HG03432 (cell line): Measurements from ENCODE around the gene MMAB.

Source experiments
- ATAC-seq: cut with Tn5 transposase; IDR thresholded peaks from one replicate; pipeline ENCODE4 v1.9.1; 2021; ENCODE audit warnings: mild to moderate bottlenecking, moderate library complexity; ENCODE audit not compliant: unreplicated experiment

MMAB gene

DNA sequence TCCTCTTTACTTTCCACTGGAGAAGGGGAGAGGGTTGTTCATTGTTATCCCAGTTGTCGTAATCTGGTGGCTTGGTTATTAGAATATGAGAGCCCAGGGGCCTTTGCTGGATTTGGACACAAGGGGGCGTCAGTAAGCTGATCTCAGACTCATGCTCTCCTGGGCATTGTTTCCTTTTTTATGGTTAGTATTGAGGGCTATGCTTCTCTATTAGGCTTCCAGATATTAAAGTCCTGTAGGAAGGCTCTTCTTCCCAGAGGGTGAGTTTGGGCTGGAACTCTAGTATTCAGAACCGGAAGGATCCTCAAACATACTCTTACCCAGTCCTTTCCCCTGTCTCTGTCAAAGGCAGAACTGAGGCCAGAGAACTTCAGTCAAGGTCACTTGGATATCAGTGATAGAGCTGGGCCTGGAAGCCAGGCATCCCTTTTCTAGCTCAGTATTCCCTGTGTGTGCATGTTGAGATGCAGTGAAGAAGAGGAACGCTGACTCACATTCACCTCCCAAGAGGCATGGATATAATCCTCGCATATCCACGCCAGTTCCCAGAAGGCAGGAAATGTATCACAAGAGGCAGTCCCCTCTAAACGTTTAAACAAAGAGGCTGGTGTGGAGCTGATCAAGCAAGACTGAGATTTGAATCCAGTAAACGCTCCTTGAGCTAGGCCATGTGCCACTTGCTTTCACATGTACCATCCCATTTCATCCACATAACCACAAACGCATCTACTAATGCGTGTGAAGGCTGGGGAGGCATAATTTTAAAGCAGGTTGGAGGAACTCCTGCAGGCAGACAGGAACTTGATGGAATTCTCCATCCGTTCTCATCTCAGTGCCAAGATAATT is 54.3 kb downstream of the MMAB start:
- no peak for ATAC-seq

DNA sequence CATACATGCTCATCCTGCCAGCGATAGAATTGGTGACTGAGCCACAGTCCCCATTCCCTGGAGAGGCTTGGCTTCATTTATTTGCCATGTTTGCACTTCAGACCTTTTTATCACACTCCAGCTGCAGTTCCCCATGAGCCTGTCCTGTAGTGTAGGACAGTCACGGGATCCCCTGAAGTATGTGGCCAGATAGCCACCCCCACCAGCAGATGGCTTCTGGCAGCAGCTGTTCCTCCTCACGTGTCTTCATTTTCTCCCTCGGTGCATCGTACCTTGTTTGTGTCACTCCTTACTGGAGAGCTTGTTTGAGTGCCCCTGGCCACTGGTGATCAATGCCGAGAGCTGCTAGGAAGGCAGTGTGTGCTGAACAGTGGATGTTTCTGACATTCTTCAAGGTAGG is 55.7 kb downstream of the MMAB start:
- ATAC-seq = no peak

DNA sequence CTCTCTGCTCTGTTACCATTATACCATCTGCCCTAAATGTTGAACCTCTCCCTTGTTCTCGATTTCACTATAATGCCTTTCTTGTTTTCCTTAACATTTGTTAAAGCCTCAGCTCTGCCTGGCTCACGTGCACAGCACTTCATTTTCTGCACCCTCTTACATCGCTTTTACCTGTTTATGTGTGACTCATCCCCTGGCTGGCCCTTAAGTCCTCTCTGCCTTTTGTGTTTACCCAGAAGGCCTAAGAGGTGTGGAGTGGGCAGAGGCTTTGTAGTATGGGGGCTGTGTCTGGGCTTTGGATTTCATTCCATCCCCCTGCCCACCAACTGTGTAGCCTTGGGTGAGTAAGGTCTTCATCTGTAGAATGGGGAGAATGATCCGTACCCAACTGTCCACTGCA is 59.3 kb downstream of the MMAB start:
- ATAC-seq = no peak

DNA sequence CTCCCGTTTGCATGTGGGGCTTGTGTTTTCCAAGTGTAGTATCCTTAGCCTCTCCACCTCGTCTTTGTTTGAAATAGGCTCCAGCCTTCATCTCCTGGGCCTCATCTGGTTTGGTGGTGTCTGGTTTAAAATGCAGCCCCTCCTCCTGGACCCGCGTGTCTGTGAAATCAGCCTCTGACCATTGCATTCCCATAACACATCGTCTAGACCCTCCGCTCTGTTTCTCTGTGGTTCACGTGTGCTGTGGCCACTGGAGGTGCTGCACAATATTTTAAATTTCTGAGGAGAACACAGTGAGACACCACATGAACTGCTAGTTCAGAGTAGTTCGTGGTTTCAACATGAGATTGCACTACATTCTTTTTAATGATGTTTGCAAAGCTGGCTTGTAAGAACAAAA is 60.3 kb downstream of the MMAB start:
- no peak for ATAC-seq

DNA sequence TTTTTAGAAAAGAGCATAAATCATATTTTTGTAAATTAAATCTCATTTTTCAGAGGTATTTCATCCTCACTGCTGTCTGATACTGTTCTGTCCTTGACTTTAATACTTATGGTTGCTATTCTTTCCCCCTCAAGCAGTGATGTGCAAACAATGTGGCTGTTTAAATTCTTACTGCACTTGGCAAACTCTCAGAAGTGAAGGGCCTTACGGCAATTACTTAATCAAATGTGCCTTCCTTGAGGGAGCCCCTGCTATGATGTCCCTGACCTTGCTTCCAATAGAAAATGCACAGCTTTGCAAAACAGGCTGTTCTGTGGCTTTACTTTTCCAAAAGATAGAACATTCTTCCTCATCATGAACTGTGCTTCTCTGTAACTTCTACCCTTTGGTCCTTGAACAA is 60.7 kb downstream of the MMAB start:
- ATAC-seq = no peak

DNA sequence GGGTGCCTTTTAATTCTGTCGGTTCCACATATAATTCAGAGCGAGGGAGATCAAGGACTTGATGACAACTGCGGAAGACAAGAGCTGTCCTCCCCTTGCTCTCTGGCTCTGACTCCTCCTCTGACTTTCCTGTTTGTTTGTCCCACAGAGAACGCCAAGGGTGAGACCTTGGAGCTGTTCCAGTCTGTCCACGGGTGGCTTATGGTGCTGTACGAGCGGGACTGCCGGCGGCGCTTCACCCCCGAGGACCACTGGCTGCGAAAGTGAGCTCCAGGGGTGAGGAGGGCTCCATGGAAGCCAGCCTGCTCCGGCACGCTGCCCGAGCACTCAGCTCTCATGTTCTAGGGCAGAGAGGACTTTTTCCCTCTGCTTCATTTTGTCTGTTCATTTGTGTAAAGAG is 63.1 kb downstream of the MMAB start:
- ATAC-seq = no peak

DNA sequence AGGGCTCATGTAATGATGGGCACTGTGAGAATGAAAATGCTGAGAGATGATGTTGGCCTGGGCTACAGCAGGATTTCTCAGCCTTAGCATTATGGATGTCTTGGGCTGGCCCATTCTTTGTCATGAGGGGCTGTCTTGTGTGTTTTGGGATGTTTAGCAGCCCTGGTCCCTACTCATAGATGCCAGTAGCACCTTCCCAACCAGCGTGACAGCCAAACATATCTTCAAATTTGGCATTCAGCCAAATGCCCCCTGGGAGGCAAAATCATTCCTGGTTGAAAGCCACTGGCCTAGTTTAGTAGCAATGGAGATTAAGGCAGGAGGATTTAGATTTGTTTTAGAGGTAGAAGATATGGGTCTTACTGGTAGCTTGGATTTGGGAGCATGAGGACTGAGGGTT is 69.2 kb downstream of the MMAB start:
- no peak for ATAC-seq
